Suppressor macrophage treated with lipopolysaccharide for 1 hour (primary cell): ENCODE data around the gene GNA14.
"Not testable (repeated sequence)": the region's sequence is repeated elsewhere in the genome, so short reads cannot be mapped to it uniquely, and the experiment has no call there.

Experiments
- DNase-seq, 3 donors: peaks; one replicate each; pipeline ENCODE4 v3.0.0-alpha.2; 2020 to 2022

The GNA14 gene

DNA sequence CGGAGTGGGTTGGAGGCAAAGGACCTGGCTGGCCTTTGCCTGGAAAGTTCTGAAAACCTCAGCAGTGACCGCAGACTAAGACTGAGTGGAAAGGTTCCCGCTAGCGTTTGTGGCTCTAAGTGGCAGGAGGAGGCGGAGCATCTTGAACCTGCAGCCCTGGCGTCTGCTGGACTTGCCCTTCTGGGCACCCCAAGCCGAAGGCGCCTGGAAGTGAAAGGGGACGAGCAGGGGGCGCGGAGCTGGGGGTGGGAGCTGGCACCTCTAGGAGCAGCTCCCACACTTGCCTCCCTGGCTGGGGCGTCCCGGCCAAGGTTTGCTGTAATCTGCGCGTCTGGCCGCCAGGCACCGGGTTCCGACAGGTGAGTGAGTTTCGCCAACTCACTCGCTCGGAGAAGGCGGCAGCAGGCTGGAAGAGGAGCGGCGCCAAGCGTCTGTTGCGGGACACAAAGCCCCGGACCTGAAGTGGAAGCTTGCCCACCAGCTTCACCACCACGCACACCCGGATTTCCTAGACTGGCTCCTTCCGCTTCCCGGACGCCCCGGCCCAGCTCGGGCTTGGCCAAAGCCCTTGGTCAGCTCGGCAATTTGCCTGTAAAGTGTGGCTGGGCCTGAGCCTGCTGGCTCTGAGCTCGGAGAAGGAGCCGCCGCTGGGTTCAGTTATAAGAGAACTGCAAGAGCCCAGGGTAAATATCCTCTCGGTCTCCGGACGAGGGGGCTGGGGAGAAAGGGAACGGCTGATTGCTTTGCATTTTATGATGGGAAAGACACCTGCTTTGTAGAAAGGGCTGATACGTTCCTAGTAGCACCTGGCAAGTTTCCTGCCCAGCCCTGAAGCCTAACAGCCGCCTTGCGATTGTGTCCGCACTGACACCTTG lies at the start of gene GNA14:
Gene GNA14 (minus strand): TSS at position 89 of the 875 bp plus-strand sequence. CDS start 529 bp downstream, outside the sequence.
- DNase-seq, result peak in 2 of 3 donors; percentile 16 to 19

DNA sequence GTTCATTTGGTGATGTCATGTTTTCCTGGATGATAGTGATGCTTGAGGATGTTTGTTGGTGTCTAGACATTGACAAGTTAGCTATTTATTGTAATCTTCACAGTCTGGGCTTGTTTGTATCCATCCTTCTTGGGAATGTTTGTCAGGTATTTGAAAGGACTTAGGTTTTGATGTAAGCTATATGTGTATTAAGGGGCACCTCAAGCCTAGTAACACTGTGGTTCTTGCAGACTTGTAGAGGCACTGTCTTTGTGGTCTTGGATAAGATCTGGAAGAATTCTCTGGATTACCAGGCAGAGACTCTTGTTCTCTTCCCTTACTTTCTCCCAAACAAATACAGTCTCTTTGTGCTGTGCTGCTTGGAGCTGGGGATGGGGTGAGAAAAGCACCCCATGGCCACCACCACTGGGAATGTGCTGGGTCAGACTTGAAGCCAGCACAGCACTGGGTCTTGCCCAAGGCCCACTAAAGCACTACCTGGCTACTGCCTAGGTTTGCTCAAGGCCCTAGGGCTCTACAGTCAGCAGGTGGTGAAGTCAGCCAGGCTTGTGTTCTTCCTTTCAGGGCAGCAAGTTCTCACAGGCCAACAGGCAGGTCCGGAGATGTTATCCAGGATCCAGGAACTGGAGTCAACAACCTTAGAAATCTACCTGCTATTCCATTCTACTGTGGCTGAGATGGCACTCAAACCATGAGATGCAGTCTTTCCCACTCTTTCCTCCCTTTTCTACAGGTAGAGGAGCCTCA lies 49.3 kb upstream of the GNA14 start:
- DNase-seq, result no peak

DNA sequence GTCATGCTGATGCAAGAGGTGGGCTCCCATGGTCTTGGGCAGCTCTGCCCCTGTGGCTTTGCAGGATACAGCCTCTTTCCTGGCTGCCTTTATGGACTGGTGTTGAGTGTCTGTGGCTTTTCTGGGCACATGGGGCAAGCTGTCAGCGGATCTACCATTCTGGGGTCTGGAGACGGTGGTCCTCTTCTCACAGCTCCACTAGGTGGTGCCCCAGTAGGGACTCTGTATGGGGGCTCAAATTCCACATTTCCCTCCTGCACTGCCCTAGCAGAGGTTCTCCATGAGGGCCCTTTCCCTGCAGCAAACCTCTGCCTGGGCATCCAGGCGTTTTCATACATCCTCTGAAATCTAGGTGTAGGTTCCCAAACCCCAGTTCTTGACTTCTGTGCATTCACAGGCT lies 42.6 kb upstream of the GNA14 start:
- not testable (repeated sequence) for DNase-seq

DNA sequence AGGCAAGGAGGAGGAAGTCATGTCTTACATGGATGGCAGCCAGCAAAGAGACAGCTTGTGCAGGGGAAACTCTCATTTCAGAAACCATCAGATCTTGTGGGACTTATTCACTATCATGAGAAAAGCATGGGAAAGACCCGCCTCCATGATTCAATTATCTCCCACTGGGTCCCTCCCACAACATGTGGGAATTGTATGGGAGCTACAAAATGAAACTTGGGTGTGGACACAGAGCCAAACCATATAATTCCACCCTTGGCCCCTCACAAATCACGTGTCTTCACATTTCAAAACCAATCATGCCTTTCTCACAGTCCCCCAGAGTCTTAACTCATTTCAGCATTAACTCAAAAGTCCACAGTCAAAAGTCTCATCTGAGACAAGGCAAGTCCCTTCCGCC lies 42.0 kb upstream of the GNA14 start:
- DNase-seq, result peak; percentile 26 to 69 (median 48)

DNA sequence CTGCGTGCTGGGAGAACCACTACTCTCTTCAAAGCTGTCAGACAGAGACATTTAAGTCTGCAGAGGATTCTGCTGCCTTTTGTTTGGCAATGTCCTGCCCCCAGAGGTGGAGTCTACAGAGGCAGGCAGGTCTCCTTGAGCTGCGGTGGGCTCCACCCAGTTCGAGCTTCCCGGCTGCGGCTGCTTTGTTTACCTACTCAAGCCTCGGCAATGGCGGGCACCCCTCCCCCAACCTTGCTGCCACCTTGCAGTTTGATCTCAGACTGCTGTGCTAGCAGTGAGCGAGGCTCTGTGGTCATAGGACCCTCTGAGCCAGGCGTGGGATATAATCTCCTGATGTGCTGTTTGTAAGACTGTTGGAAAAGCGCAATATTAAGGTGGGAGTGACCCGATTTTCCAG lies 39.6 kb upstream of the GNA14 start:
- not testable (repeated sequence) for DNase-seq

DNA sequence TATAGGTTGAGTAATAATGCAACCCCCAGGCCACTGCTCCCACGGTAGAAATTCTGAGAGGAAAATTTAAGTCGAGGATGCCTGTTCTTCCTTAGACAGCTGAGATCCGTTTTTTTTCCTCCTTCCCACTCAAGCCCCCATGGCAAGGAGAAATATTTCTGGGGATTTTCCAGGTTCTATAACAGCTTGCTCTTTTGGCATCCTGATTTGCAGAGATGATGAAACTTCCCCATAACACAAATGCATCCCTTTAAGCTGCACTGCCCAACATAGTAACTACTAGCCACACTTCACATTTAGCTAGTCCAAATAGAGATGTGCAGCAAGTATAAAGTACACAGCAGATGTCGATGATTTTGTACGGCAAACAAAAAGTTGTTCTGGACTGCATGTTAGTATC lies 32.5 kb upstream of the GNA14 start:
- peak; percentile 63 to 74 (median 66) for DNase-seq

DNA sequence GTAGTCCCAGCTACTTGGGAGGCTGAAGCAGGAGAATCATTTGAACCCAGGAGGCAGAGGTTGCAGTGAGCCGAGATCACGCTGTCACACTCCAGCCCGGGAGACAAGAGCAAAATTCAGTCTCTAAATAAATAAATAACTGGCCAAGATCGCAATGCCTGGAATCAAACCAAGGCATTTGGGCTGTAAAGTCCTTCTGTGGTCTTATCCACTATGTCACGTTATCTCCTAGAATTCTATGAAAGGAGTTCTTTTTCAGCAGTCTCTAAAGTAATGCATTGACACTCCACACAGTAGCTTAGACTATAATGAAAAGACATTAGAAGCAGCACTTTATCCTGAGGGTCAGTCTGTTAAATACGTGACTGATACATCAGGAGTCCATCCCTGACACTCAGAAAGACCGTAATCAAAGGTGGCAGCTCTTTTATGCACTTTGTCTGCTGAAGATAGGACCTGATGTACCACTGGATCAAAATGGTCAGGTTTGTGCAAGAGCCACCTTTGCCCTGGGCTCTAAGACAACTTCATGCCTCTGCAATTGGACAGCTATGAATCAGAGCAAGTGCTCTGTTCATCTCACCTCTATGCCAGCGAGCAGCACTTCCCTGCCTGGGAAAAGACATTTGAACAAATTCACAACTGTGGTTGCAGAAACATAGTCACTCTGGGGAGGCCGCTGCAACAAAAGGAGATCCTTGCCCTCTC lies 31.7 kb upstream of the GNA14 start:
- peak in 1 of 3 donors; percentile 8 for DNase-seq

DNA sequence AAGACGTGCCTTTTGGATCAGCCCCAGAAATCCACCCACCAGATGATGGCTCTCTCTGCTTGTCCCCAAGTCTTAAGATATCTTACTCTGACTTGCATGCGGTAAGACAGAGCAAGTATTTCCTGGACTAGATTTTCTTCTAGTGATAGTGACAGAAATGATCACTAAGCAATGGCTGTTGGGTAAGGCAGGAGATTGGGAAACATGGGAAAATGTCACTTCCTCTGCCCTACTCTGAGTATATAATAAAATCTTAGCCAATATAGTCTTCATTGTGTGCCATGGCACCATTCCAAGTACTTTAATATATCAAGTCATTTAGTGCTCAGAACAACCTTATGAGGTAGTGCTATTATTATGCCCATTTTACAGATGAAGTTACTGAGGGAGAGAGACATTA lies 31.0 kb upstream of the GNA14 start:
- DNase-seq, result peak; percentile 72 to 89 (median 85)

DNA sequence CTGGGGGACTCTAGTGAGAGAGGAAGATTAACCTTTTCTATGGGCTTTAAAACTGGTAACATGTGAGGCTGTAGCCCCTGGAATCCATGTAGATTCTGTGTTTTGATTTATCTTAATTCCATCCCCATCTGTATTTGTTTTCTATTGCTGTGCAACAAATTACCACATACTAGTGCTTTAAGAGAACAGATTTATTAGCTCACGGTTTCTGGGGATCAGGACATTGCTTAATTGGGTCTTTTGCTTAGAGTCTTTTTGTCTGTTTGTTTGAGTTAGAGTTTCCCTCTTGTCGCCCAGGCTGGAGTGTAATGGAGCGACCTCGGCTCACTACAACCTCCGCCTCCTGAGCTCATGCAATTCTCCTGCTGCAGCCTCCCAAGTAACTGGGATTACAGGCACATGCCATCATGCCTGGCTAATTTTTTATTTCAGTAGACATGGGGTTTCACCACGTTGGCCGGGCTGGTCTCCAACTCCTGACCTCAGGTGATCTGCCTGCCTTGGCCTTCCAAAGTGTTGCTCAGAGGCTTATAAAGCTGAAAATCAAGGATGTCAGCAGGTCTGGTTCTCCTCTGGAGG lies 29.9 kb upstream of the GNA14 start:
- DNase-seq, result no peak

DNA sequence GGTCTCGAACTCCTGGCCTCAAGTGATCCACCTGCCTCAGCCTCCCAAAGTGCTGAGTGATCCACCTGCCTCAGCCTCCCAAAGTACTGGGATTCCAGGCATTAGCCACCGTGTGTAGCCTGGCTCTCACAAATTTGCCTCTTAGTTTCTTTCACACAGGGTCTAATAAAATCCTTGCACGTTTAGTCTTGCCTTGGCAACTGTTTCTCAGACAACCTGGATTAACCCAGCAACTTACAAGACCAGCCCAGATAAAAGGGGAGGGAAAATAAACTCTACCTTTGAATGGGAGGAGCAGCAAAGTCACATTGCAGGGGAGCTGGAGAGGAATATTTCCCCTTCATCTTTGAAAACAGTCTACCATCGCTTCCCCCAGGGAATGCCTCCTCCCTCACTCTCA lies 29.3 kb upstream of the GNA14 start:
- no peak for DNase-seq

DNA sequence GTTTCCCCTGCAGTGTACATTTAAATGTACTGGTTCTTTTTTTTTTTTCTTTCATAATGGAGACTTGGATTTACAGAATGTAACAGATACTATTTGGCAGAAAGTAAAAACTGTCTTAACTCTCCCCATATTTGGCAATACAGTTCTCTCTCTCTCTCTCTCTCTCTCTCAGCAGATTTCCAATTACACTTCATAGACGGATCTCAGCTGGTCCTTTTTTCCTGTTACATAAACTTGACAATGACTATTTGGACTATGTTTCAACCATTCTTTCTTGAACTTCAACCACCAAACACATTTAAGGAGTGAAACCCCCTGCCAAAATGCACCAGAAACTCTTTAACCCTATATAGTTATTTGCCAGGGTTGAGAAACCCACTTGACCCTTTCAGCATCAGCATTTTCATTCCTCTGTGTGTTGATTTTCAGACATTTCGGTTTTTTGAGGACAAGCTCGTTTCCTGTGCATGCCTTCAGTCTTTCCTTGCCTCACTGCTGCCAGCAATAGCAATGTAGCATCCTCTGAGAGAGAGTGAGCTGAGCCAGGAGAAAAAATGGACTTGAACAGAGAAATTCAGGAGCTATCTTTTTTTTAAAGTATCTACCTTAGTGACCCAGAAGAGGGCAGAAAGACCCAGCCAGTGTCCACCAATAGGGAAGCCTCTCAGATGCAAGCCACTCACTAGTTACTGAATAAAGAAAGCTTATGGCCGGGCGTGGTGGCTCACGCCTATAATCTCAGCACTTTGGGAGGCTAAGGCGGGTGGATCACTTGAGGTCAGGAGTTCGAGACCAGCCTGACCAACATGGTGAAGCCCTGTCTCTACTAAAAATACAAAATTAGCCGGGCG lies 26.0 kb upstream of the GNA14 start:
- no peak for DNase-seq

DNA sequence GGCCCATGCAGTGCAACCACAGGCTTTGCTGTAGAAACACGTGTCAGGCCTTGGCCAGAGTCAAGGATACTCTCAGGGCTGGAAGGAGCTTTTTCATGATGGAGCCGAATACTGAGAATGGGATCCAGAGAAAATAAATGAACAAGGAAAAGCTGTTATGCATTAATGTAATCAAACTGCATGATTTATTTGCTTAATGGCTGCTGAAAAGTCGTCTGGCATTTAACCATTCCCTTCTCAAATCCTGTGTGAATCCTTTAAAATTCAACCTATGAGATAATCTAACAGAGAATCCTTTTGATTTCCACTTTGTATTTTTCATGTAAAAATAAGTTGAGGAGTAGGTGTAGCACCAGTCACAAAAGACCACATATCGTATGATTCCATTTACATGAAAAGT lies 24.1 kb upstream of the GNA14 start:
- no peak for DNase-seq

DNA sequence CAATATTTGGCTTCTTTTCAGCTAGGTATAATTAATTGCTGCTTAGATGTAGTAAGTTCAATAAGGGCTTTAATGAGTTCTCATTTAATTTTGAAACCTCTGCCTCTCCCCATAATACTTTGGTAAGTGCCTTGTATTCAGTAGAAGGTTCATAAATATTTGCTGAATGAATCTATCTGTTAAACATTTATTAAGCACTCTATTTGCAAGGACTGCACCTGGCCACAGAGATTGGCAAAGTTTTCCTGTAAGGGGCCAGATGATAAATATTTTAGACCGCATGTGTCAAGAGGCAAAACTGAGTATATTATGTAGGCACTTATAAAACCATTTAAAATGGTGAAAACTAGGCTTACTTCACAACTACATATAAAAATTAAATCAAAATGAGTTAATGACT lies 19.0 kb upstream of the GNA14 start:
- no peak for DNase-seq

DNA sequence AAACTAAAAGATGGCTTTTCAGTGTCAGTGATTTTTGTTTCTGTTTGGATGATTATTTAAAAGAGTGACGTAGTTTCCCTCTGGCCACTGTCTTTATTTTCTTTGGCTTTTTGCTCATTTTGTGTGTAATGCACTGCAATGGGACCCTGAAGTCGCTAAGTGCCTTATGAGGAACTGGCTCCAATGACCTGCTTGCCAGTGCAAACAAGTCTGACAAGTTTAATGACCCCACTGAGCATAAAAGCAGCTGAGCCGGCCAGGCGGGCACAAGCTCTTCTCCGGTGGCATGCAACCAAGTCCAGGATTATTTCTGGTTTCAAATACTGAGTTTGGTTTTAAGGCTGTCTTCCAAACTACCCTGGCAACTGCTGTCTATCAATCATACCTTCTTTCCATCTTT lies 15.6 kb upstream of the GNA14 start:
- DNase-seq, result no peak

DNA sequence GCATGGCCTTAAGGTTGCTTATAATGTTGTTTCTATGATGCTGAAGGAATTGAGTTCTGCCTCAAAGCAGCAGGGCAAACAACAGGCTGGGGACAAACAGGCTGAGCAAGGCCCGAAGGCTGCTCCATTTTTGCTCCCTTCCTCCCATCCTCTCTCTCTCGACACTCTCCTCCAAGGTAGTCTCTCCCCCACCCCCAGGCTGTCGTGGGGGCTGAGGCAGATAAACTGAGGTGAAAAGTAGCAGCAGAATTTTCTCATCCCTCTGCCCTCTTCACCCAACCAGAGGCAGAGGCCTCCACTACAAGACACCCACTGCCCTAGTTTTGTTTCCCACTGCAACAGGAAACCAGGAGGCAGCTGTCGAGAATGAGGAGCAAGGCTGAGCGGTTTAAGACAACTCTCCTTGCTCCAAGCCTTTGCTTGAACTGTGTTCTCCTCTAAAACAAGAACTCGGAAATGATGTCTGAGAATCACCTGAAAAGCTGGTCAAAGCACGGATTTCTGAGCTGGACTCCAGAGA lies 13.5 kb upstream of the GNA14 start:
- no peak for DNase-seq

DNA sequence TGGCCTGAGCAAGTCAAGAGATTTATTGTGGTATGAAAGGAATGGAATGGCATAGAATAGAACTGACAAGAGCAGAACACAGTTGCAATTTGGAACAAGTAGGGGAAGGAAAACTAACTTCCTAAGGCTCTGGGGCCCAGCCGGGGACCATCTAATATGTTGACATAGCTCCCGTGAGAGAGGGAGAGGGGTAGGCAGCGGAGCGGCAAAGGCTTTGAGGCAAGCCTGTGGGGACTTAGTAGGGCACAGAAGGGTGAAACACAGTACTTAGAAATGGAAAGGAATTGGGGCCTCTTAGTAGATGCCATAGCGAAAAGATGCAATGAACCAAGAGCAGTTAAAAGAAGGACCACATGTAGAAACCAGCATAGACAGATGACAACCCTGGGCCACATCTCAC lies 11.8 kb upstream of the GNA14 start:
- no peak for DNase-seq

DNA sequence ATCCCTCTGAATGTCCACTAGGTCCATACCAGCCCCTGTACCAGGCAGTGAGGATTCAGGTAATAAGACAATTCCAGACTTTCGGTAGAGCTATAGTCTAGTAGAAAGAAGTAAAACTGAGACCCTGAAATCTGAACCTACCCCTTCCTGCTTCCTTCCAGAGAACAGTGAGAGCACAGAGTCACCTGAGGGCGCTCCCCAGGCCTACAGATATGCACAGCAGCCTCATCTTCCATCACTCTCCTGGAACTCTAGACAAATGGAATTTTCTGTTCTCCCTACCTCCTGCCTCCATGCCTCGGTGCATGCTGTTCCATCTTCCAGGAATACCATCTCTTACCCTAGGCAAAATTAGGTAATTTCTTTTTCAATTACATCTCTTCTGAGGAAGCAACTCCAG lies 3.1 kb upstream of the GNA14 start:
- no peak for DNase-seq

DNA sequence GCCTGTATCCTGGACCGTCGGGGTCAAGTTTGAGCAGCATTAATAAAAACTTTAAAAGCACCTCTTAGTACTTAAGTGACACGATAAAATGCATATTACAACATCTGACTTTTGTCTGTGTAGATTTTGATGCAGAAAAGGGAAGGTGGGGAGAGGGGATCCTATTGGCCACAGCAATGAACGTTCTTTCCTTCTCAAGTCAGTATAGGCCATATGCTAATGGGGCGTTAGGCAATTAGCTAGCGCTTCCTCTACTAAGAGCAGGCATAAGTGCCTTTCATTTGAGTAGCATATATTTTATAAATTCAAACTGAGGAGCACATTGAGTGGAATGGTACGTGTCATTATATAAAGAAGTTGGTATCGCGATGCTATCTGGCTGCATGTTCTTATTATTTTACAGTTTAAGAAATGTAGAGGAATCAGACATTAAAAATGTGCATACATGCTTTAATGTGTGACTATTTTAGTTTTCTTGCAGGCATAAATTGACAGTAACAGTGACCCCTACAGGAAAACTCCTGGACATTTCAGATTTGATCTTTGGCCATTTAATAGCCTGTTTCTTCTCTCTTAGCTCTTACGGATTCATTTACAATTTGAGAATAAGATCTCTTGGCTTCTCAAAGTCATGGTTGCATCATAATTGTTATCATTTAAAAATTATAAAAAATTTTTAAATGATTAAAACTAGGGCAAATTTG lies 1.1 kb upstream of the GNA14 start:
- peak in 2 of 3 donors; percentile 18 to 42 for DNase-seq

DNA sequence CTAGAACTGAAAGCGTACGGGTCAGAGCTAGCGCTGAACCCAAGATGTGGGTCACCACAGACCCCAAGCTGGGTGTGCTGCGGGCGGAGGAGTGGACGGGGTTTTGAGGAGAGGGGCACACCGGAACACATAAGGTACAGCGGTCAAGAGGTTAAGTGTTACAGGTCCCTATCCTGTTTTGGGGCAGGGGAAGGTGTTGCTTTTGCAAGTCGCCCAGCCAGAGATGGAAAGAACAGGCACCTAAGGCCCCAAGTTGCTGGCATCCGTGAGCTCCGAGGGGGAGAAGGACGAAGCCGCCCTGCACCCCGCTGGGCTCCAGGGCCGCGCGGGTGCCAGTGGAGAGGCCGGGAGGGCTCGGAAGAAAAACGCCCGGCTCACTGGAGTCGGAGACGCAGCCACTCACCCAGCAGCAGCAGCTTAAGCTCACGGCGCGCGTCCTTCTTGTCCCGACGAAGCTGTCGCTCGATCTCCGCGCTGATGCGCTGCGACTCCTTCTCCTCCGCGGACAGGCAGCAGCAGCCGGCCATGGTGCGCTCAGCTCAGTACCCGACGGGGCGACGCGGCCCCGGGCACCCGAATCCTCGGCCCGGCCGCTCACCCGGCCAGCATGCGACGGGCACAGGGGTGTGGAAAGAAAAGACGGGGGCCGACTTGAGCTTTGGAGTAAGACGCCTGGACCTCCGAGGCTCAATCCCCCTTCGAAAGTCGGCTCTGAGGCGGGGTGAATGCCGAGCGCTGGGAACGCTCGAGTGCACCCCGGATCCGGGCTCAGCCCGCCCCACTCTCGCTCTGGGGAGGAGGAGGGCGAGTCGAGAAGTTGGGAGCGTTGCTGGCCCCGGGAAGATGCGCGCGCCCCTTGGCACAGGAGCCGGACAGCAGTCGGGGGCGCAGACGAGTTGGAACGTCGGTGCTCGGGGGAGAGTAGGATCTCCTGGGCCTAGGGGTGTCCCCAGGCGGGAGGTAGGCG lies 572 bp downstream of the GNA14 start:
- DNase-seq, result peak in 2 of 3 donors; percentile 6 to 24

DNA sequence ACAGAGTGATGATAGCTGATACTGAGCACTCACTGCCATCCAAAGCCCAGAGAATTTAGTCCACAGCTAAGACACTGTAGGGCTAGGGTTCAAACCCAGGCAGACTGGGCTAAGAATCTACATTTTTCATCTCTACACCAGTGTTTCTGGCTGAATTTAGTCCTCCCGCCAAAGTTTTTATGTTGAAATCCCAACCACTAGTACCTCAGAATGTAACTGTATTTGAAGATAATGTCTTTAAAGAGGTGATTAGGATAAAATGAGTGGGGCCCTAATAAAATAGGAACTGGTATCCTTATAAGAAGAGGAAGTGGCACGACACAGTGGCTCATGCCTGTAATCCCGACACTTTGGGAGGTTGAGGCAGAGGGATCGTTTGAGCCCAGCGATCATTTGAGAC lies 4.3 kb downstream of the GNA14 start:
- no peak for DNase-seq
